Retina (tissue), 1 donor: ENCODE measurements around the gene TSC22D2.

Experiments used
- DNase-seq: peaks from one replicate; pipeline ENCODE4 v3.0.0-alpha.2; 2016

Gene TSC22D2

DNA sequence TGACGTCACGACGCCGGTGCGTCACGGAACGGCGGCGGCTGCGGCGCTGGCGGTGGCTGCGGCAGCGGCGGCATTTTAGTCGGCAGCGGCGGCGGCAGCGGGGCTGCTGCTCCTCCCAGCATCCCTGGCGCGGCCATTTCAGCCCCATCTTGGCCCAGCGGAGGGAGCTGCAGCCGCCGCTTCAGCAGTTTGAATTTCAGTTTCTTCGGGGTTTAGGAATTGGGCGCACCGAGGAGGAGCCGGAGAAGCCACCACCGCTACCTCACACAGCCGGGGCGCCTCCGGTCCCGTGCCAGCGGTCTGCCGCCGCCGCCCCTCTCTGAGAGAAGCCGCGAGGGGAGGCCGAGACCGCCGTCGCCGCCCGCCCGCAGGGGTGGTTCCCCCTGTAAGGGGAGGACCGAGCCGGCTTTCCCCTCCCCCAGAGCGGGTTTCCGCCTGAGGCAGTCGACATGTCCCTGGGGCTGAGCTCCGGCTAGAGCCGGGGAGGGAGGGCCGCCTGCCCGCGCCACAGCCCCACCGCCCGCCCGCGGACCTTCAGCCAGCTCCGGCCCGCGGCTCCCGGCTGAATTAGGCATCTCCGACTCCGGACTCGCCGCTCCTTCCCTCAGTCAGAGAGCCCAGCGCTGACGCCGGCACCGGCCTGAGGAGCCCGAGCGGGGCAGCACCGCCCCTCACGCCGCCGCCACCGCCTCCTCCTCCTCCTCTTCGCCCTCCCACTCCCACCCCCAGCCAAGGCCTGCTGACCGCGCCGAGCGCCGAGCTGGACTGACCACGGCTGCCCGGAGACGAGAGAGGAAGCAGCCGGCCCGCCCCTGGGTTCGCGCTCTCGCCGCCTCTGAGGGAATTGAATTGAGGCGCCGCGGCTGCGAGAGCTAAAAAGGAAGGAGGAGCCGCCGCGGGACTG is at the start of gene TSC22D2:
TSC22D2 (plus strand) TSS at position 78 of the 904 bp plus-strand sequence. CDS start 1,053 bp downstream, outside the sequence.
- DNase-seq: peak; percentile 99

DNA sequence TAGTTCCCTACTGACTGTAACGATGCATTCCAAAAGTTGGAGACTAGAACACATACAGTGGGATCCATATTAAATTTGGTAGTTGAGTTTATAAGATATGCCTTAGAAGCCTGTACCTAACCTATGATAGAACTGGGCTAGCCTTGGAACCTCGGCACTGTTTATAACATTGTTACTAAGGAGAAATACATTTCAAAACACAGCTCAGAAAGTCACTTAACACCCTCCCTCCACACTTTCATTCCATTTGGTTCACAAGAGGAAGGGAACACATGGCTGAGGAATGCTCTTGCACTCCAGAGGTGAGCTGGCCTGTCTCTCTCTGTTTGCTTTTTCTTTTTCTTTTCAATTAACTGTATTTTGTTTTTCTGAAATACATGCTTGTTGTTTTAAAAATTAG is 48.7 kb upstream of the TSC22D2 start:
- DNase-seq: no peak

DNA sequence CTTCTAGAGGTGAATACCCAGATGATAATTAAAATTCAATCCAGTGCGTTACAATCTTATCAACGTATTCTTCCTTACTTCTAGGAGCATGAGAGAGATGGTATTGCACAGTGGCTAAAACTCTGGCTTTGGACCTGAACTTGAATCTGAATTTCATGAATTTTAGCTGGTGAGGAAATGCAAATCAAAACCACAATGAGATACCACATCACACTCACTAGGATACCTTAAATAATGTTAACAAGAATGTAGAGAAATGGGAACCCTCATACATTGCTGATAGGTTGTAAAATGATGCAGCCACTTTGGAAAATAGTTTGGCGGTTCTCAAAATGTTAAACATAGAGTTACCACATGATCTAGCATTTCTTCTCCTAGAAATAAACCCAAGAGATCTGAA is 47.1 kb upstream of the TSC22D2 start:
- DNase-seq: no peak

DNA sequence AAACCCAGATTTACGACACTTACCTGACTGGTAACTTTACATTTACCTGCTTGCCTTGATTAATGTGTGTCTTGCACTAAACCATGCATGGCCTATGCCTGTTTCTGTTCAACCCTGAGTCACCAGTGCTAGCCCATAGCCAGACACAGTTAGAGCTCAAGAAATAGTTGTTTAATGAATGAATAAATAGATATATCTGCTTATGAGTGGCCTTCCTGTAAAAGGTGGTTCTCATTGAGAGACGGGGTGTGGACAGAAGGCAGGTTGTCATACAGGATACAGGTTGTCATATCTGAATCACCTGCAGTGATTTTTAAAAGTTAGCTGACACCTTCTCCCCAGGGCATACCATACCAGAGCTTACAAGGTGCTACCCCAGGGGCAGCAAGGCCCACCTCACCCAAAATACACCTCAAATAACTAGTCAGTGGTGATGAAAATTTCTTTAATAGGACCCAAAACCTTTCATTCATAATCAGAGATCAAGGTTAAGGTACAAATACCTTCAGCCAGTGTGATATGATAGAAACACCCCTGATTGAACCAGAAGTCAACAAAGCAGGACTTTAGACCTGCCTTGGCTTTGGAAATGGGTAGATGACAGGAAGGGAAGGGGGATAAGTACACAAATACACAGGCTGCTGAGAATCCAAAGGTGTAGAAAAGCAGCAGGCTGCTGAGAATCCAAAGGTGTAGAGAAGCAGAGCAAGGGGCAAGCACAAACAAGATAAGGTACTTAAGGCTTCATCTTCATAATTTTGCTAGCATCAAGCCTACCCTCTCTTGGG is 45.4 kb upstream of the TSC22D2 start:
- no peak for DNase-seq

DNA sequence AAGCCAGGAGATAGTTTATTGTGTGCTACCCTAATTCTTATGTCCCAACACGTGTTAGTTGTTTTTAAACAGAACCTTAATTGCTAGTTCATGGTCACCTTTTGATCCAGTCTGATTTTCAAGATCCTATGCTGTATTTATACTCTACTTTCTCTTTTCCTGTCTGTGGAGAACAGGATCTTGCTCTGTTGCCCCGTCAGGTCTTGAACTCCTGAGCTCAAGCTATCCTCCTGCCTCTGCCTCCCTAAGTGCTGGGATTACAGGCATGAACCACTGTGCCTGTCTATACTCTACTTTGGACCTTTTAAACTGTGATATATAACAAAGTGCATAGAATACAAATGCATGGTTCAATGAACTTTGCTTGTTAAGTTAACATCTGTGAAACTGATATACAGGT is 44.7 kb upstream of the TSC22D2 start:
- DNase-seq: no peak

DNA sequence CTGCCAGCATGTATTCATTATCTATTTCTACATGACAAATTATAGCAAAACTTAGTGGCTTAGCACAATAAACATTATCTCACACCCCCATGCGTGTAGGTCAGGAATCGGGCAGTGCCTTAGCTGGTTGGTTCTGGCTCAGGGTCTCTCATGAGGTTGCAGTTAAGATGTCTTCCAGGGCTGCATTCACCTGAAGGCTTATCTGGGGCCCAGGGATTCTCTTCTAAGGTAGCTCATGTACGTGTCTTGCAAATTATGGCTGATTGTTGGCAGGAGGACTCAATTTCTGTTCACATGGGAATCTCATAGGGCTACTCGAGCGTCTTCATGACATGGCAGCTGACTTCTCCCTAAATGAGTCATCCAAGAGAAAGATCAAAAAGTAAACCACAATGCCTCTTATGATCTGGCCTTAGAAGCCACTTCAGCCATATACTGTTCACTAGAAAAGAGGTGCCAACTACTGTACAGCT is 42.9 kb upstream of the TSC22D2 start:
- no peak for DNase-seq

DNA sequence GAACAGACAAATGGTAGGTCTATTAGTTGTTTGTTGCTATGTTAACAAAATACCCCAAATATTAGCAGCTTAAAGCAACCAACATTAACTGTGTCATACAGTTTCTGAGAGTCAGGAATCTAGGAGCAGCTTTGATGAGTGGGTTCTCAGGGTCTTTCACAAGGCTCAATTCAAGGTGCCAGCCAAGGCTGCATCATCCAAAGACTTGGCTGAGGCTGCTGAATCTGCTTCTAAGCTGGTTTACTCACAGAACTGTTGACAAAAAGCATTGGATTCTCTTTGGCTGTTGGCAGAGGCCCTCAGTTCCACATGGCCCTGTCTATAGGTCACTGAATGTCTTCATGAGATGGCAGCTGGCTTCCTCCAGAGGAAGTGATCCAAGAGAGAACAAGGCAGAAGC is 40.3 kb upstream of the TSC22D2 start:
- DNase-seq: no peak

DNA sequence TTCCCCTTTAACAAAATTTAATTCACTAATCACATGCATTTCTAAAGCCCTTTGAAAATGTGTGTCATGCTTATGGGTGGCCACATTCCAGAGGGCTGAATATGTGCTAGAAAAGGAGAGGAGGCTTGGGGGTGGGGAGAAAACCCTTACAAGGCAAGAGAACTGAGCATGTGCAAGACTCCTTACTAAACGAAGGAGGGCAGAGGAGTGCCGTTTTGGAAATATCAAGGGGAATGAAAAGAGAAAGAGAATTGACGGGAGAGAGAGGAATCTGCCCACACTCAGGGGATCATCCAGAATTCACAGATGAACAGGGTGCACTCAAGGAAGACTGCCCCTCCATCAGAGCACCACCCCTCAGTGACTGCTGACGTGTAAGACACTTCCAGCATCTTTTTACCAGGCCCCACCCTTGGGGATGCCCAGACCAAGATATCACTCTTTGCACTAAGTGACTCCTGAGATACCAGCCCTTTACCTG is 37.9 kb upstream of the TSC22D2 start:
- peak; percentile 67 for DNase-seq

DNA sequence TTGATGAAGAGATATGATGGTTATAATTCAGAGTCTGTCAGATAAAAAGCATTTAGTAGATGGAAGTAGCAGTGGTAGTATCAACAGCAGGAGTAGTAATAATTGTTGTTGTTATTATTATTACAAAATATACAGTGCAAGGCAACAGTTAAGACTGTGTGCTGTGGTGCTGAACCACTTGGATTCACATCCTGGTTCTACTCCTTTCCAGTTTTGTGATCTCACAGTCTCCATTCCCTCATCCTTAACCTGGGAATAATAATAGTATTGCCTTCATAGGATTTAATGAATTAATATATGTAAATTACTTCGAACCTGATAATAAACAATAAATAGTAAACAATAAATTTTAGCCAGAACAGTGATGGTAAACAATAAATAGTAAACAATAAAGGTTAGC is 37.1 kb upstream of the TSC22D2 start:
- DNase-seq: no peak

DNA sequence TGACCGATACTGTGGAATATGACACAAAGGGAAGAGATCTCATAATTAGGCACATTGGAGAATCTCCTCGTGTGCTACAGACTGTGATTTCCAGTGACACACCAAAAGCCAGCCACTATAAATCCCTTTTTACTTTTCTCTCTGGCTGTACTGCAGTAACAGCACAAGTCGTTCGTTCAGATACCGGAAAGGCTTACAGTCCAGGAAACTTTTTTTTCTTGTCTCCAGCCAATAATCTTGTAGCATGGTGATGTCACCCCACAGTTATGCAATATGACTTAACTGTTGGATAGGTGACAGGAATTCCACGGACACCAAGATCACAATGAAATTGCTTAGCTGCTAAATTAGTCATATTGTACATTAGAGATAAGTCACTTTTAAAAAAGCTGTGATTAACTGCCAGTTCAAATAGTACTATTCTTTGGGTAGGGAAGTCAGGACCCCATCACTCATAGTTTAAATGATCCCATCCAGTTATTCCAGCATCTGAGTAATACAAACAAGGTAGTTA is 36.3 kb upstream of the TSC22D2 start:
- peak; percentile 57 for DNase-seq

DNA sequence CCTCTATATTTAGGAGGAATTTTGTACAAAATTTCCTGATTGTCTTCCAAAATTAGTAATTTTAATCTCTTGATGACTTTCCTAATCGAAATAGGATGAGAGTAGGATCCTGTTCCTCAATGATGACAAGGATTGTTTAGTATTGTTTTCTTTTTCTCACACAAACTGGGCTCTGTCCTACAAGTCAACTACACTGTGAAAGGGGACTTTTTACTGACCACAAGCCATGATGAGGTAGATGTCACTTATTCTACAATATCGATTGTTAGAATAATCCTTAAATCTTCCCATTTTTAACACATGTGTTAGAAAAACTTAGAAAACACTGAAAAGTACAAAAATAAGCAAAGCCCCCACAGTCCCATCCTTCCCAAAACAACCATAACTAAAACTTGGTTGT is 35.8 kb upstream of the TSC22D2 start:
- no peak for DNase-seq

DNA sequence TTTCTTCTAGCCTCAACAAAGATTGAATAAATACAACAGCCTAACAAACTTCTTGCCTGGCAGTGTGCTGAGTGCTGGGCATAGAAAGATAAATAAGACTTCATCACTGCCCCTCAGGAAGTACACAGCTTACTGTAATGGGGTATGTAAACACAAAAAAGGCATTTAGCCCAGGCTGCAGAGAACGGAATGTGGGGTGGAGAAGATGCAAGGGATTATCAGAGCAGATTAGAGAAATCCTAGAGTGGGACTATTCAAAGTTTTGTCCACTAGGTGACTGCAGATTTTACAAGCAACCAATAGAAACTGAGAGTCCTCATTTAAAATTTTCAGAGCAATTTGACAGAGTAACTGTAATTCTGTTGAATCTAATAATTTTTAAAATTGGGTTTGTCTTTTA is 35.4 kb upstream of the TSC22D2 start:
- DNase-seq: no peak

DNA sequence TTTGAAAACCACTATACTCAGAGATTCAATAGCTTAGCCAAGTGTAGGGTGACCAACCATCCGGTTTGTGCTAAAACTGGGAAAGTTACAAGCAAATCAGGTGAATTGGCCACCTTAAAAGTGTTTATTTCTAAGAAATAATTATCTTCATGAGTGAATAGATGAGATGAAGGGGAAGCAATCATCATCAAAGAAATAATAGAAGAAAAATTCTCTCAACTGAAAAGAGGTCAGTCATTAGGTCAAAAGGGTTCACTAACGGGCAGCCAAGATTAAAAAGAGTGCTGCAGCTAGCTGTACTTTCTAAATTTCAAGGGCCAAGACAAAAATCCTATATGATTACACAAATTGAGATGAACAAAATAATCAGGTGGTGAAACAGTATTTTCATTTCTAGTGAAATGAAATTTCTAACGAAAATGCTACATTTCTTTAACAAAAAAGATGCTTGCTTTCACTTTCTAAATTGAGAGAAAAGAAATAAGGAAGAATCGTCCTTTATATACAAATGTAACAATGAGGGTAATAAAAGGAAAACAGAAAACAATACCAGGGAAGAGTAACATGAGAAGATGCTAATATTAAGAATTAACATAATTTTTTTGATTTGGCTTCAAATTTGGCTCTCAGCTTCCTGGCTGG is 34.7 kb upstream of the TSC22D2 start:
- DNase-seq: no peak

DNA sequence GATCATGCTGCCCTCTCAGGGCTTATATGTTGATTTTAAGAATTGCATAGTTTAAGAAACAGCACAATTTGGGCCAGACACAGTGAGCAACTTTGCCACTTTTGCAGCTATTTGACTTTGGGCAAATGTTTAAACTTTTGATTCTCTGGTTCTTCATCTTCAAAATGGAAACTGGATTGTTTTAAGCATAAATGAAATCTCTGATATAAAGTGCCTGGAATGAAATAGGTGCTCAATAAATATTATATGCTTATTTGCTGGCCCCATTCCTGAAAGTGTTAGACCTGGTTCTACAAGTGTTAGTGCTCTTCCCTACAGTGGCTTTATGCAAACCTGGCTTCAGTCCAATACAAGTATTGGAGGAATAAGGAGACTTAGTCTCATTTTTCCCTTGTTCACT is 33.1 kb upstream of the TSC22D2 start:
- DNase-seq: no peak

DNA sequence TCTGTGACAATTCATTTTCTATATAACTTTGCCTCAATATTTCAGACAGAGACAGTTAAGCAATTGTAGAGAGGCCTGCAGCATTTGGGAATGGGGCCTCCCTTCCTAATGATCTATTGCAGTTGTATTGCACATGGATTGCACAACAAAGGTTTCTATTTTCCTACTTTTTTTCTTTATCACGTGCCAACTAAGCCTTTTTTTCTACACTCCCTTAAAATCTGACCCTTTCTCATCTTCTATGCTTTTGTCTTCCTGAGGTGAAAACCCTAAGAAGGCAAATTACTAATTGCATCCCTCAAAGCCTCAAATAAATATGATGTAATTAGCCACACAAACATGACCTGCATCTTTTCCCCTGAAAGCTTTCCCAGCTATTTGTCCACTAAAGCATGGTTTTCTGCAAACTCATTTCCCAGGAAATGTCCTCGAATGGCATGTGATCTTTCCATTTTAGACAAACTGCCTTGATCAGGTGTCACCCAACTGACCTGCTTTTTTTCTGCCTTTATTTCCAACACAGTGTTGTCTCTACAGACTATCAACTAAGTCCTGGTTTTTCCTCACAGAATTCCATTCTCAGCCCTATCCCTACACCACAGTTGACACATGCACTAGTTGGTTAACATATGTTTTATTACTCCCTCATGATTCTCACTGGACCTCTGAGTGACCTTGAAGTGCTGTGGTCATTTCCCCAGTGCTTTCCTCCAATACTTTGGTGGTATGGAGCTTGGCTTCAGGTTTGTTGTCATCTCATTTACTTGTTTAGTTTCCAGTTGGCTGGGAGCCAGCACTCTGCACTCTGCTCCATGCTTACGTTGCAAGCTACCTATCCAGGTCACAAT is 31.9 kb upstream of the TSC22D2 start:
- no peak for DNase-seq

DNA sequence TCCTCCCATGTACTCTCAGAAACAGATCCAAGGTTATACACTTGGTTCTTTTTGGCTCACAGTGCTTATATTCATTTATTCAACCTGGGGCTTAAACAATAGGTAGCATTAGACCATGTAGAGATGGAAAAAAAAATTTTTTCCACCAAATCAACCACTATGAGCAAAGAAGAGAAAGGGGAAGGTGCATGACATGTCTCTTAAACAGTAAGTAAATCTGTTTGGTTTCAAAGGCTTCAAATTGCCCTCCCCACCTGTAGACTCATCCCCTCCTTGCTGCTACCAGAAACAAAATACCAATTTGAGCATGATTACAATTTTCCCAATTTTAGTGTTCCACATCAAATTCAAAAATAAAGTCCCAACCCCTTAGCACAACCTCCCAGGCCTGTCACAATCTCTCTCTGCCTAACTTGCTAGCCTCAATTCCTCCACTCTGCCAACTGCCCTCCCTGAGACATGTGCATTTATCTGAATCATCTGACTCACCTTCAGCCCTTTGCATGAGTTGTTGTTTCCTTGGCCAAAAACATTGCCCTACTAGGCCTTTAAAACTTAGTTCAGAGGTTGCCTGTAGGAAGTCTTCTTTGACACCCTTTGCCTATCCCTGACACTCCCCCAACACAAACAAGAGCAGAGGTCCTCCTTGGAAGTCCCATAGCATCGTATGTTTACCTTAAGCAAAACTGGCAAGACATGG is 30.3 kb upstream of the TSC22D2 start:
- no peak for DNase-seq

DNA sequence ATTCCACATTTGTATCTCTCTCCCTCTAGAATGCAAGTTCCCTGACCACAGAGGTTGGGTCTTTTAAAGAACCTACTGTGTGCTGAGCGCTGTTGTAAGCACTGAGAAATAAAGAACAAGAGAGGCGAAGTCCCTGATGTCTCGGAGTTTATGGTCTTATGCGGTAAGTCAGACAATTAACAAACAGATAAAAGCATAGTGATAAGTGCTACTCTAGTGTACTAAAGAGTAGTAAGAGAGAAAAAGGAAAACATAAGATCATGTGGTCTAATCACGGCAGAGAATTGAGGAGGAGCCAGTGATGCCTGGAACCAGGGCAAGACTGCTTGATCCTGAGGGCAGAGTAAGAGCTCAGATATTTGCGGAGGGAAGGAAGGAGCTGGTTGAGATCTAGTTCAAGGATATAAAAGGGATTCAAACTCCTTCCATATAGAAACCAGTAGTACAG is 29.8 kb upstream of the TSC22D2 start:
- DNase-seq: no peak

DNA sequence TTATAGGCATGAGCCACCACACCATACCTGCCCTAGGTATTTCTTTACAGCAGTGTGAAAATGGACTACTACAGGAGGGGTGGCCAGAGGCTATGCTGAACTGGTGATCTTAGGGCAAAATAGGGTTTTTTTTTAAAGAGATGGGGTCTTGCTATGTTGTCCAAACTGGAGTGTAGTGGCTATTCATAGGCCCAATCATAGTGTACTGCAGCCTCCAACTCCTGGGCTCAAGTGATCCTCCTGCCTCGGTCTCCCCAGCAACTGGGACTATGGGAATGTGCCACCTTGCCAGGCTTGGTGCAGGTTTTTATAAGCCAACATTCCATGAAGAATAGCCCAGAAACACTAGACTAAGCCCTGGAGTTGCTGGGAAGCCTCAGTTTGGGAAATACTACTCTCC is 28.6 kb upstream of the TSC22D2 start:
- no peak for DNase-seq

DNA sequence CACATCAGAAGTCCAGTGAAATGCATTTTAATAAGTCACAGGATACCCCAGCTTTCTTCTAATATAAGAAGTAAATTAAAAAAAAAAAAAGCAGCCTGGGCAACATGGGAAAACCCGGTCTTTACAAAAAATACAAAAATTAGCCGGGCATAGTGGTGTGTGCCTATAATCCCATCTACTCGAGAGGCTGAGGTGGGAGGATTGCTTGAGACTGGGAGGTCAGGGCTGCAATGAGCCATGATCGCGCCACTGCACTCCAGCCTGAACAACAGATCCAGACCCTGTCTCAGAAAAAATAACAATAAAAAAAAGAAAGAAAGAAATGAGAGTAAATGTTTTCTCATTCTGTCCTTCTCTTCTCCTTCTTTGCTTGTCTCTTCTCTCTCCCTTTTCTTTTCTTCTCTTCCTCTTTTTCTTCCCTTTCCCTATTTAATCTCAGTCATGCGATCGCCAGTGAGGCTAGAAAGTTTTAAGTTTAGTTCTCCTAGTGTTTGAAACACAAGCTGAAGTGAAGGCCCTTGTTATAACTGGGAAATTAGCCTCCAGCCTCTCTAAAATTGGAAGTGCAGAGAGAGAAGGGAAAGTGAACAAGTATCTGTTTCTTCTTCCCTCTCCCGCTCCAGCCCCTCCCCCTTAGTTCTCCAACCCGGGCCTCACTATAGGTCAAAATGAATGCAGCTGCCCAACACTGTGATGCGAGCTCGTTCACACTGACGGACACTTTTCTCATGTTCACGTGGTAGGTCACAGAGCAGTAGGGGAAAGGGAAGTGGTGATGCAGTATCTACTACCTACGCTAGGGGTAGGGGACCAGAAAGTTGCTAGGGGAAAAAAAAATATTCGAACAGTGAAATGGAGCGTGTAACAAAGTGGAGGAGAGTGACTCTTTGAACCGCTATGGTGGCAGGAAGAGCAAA is 23.5 kb upstream of the TSC22D2 start:
- DNase-seq: peak; percentile 62
